Measurements from ENCODE around the gene C3orf20. TPM values are rescaled to one million over a fixed set of nuclear protein-coding genes. Genes with fewer than 3 reads are reported as not detected.

Gene C3orf20
- polyA plus RNA-seq, 1 donor from 2014 or later, result not detected

GRCh38 chr3:14691239-14691638 lies 16.3 kb downstream of the C3orf20 start:
- Histone ChIP-seq H3K9me3 (ENCODE audit: low read length) (no peaks in the 10 kb centered on the region), H3K27me3 (ENCODE audit: insufficient read depth, low read depth, low read length) (no peaks in the 10 kb centered on the region), H2AFZ (ENCODE audit: low read depth, low read length) (no peak overlapping the region), H3K9ac (ENCODE audit: low read length) (no peak overlapping the region), H3K4me3 (ENCODE audit: low read length) (no peak overlapping the region), H3K9me2 (ENCODE audit: insufficient read depth, low read length) (no peaks in the 10 kb centered on the region), H3F3A (ENCODE audit: insufficient read depth, low read length, poor library complexity, severe bottlenecking) (no peaks in the 10 kb centered on the region), H3K79me2 (replicated peaks; ENCODE audit: insufficient read depth, low read length) (no peaks in the 10 kb centered on the region), H3K4me2 (ENCODE audit: low read length) (no peak overlapping the region), H3K36me3 (ENCODE audit: insufficient read depth, low read length) (no peaks in the 10 kb centered on the region), H3K27ac (ENCODE audit: low read length) (no peak overlapping the region), H4K20me1 (ENCODE audit: insufficient read depth) (no peaks in the 10 kb centered on the region)
- TF ChIP-seq RAD21 (conservative IDR thresholded peaks at IDR 0.05) (no peak), MXI1 (conservative IDR thresholded peaks at IDR 0.05; ENCODE audit: poor library complexity, severe bottlenecking) (no peak), POLR2AphosphoS5 (IDR thresholded peaks at IDR 0.05) (no peak), CTCF (IDR thresholded peaks at IDR 0.05; ENCODE audit: poor library complexity, severe bottlenecking) (no peak), SMC3 (conservative IDR thresholded peaks at IDR 0.05; ENCODE audit: poor library complexity) (no peak), EZH2 (IDR thresholded peaks at IDR 0.05; ENCODE audit: borderline replicate concordance, insufficient read depth, low read length, poor library complexity, severe bottlenecking) (no peak), TAF1 (IDR thresholded peaks at IDR 0.05; ENCODE audit: low read depth) (no peak), EP300 (conservative IDR thresholded peaks at IDR 0.05; ENCODE audit: poor library complexity, severe bottlenecking) (no peak), REST (IDR thresholded peaks at IDR 0.05; ENCODE audit: borderline replicate concordance) (no peak)

GRCh38 chr3:14691719-14692118 lies 16.8 kb downstream of the C3orf20 start:
- Histone ChIP-seq H3K4me3 (ENCODE audit: low read length) (no peak overlapping the region), H4K20me1 (ENCODE audit: insufficient read depth) (no peaks in the 10 kb centered on the region), H3K4me2 (ENCODE audit: low read length) (no peak overlapping the region), H3K9me2 (ENCODE audit: insufficient read depth, low read length) (no peaks in the 10 kb centered on the region), H3F3A (ENCODE audit: insufficient read depth, low read length, poor library complexity, severe bottlenecking) (no peaks in the 10 kb centered on the region), H3K27ac (ENCODE audit: low read length) (no peak overlapping the region), H3K27me3 (ENCODE audit: insufficient read depth, low read depth, low read length) (no peaks in the 10 kb centered on the region), H3K9me3 (ENCODE audit: low read length) (no peaks in the 10 kb centered on the region), H3K79me2 (replicated peaks; ENCODE audit: insufficient read depth, low read length) (no peaks in the 10 kb centered on the region), H3K9ac (ENCODE audit: low read length) (no peak overlapping the region), H2AFZ (ENCODE audit: low read depth, low read length) (no peak overlapping the region), H3K36me3 (ENCODE audit: insufficient read depth, low read length) (no peaks in the 10 kb centered on the region)
- TF ChIP-seq EZH2 (IDR thresholded peaks at IDR 0.05; ENCODE audit: borderline replicate concordance, insufficient read depth, low read length, poor library complexity, severe bottlenecking) (no peak), POLR2AphosphoS5 (IDR thresholded peaks at IDR 0.05) (no peak), RAD21 (conservative IDR thresholded peaks at IDR 0.05) (no peak), TAF1 (IDR thresholded peaks at IDR 0.05; ENCODE audit: low read depth) (no peak), SMC3 (conservative IDR thresholded peaks at IDR 0.05; ENCODE audit: poor library complexity) (no peak), REST (IDR thresholded peaks at IDR 0.05; ENCODE audit: borderline replicate concordance) (no peak)

All from neural cell (in vitro differentiated cells).